OCI-M1 (cell line): ENCODE data around the gene MUC21.

Experiments used
- DNase-seq: peaks from one replicate; lab custom pipeline; 2025; lab: John Stamatoyannopoulos, UW

Gene MUC21

DNA sequence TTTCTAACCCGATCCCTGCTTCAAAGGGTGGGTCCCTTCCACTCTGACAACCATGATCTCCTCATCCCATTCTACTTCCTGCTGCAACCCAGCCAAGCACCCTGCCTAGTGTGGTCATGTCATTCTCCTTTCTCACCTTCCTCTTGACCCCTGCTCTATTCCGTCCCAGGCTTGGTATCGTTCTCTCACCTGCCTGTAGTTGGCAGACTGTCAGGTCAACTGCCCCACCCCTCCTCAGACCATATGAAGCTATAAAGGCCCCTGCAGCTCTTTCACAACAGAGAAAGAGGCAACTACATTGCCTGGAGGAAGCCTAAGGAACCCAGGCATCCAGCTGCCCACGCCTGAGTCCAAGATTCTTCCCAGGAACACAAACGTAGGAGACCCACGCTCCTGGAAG lies at the start of gene MUC21:
TSS of gene MUC21 (plus strand) at position 280 of the 400 bp plus-strand sequence. CDS start 241 bp downstream, outside the sequence.
- DNase-seq, result no peak

DNA sequence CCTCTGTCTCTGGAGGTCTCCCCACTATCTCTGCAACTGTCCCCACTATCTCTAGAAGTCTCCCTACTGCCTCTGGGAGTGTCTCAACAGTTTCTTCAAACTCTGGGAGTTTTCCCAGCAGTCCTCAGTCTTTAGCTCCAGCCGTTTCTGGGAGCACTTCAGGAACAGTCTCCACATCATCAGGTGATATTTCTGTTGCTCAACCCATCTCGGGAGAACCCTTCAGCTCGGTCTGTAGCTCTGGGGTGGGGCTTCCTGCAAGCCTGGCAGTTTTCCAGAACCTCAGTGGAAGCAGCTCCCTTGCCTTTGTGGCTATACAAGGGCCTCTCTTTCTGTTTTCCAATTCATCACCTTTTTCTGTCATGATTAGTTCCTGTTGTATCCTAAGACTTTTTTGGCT lies 48.5 kb upstream of the MUC21 start:
- DNase-seq, result peak; percentile 30

DNA sequence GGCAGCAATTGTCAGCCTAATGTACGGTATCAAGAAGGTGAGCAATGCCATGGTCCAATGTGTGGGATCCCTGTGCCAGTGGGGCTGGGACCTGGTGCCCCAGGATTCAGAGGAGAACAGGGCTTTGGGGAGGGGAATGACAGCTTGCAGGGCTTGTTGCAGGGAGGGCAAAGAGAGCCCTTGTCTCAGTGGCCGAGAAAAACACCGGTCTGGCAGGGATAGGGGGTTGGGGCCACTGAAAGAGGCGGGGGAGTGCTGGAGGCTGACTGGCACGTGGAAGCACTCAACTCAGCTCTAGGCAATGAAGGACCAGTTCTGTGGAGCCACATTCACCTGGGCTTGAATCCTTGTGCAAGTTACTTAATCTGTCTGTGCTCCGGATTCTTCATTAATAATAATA lies 46.3 kb upstream of the MUC21 start:
- DNase-seq, result no peak

DNA sequence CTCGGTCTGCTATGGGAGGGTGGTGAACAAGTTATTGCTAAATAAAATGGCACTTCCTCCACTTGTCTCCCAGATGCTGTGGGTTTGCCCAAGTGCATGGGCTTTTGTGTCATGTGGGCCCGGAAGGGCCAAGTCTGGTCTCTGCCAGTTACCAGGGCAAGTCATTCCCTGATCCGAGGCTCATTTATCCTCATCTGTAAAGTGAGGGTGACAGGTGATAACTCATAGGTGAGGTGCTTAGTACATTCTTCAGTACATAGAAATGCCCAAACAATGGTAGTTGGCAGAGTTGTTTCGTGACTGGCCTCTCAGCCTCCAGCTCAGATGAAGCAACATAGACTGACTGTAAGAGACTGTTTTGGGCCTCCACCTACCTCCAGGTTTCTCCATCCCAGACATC lies 44.8 kb upstream of the MUC21 start:
- DNase-seq, result no peak

DNA sequence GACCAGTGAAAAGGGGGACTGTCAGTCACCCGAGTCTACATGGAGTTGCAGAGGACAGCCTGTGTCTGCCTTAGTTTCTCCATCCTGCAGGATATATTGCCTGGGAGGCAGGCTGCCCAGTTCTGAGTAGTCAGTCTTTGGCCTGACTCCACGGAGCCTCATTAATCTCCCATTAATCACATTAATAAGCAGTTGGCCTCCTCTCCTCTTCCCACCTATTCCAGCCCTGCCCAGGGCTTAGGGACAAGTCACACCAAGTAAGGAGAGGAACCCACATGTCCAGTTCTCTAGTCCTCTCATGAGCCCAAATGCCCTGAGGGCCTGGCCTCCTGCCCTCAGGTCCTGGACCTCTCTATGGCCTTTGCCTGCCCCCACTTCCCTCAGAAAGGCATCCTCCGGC lies 44.0 kb upstream of the MUC21 start:
- no peak for DNase-seq

DNA sequence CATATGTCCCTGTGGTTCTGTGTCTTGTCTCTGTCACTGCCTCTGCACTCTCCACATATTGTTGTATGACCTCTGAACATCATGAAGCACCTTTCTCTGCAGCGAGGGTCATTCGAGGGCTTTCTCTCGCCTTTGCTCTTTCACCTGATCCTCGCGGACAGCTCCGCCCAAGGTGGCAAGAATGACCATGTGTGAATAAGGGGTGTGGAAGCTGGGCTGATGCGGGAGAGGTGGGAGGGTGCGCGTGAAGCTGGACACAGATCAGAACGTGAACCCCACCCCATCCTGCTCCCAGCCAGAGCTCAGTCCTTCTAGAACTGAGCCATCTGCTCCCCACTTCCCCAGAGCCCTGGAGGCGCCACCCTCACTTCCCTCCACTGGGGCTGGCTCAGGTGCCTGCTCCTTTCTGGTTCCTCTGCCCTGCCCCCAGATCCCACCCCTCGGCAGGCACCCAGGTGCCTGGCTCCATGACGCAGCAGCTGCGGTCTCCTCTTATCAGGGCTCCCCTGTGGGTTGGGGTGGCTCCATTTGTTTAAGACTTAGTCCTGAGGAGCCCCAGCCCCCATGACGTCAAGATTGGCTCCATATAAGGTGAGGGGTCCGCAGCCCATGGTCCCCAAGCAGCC lies 43.0 kb upstream of the MUC21 start, which contains the start of gene MUCL3:
TSS of gene MUCL3 (plus strand) at position 613 of the 626 bp plus-strand sequence. CDS start 27 bp downstream, outside the sequence.
- no peak for DNase-seq

DNA sequence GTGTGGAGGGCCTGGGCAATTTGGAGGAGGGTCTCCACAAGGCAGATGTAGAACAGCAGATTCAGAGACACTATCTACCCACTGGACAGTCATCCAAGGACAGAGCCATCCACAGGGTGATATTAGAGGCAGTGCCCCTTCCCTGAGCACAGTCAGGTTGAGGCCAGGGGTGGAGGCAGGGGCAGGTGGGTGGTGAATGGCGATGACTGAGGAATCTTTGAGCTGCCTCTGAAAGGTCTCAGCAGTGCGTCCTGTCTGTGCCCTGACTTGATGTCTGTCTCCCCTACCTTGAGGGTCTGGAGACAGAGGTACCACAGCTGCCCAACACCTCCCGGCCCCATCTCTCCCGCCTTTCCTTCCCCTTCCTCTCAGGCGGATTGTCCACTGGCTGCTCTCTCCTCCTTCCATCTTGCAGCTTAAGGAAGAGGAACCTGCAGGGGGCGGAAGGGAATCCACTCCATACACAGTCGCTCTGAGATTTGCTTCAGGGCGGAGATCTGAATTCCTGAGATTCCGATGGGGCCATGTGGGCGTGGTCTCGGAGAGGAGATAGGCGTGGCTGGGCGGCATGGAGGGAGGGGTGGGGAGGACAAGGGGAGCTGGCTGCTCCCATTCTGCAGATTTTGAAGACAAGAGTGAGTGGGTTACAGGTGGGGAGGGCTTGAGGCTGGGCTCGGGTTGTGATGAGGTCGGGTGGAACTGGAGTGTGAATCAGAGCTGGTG lies 41.0 kb upstream of the MUC21 start:
- DNase-seq, result peak; percentile 31

DNA sequence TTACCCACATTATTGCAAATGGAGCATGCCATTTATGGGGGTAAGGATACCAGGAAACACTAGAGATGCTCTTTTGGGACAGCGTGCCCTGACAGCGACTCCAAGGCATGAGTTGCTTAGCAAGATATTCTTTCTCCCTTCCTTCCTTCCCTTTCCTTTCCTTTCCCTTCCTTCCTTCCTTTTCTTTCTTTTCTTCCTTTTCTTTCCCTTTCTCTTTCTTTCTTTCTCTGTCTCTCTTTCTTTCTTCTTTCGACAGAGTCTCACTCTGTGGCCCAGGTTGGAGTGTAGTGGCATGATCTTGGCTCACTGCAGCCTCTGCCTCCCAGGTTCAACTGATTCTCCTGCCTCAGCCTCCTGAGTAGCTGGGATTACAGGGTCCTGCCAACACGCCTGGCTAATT lies 39.5 kb upstream of the MUC21 start:
- DNase-seq, result no peak

DNA sequence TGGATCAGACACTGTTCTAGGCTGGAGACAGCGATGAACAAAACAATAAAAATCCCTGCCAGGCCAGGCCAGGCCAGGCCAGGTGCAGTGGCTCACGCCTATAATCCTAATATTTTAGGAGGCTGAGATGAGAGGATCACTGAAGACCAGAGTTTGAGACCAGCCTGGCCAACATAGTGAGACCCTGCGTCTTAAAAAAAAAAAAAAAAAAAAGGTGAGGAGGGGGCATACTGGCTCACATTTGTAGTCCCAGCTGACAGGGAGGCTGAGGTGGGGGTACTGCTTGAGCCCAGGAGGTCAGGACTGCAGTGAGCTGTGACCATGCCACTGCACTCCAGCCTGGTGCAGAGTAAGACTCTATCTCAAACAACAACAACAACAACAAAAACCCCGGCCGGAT lies 38.2 kb upstream of the MUC21 start:
- DNase-seq, result no peak

DNA sequence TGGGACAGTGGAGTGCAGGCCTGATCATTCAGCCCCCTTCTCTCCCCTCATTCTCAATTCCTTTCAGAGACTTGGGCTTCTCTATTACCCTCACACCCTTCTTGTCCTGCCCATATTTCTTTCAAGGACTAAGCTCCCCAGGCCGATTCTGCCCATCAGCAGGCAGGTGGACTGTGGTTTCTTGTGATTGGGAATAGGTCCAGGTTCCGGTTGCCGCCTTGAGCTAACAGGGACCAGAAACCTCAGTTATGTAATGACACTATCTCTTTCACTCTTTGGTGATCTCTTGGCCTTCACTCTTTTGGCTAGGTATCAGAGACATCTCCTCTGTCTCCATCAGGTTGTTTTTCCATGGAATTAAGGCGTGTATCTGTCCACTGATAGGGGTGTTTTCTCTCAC lies 36.3 kb upstream of the MUC21 start:
- DNase-seq, result no peak

DNA sequence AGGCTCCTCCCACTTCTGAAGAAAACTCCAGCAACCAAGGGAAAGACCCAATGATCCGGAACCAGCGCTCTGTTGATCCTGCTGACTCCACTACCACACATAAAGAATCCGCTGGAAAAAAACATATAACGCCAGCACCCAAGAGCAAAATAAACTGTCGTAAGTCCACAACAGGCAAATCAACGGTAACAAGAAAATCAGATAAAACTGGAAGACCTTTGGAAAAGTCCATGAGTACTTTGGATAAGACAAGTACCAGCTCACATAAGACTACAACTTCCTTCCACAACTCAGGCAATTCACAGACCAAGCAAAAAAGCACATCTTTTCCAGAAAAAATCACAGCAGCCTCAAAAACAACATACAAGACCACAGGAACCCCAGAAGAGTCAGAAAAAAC lies 34.7 kb upstream of the MUC21 start:
- DNase-seq, result no peak

DNA sequence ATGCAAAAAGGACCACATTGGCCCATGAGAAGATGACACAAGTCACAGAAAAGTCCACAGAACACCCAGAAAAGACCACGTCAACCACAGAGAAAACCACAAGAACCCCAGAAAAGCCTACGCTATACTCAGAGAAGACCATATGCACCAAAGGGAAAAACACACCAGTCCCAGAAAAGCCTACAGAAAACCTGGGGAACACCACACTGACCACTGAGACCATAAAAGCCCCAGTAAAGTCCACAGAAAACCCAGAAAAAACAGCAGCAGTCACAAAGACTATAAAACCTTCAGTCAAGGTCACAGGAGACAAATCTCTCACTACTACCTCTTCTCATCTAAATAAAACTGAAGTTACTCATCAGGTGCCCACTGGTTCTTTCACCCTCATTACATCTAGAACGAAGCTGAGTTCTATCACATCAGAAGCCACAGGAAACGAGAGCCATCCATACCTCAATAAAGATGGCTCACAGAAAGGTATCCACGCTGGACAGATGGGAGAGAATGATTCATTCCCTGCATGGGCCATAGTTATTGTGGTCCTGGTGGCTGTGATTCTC lies 31.5 kb upstream of the MUC21 start:
- no peak for DNase-seq

DNA sequence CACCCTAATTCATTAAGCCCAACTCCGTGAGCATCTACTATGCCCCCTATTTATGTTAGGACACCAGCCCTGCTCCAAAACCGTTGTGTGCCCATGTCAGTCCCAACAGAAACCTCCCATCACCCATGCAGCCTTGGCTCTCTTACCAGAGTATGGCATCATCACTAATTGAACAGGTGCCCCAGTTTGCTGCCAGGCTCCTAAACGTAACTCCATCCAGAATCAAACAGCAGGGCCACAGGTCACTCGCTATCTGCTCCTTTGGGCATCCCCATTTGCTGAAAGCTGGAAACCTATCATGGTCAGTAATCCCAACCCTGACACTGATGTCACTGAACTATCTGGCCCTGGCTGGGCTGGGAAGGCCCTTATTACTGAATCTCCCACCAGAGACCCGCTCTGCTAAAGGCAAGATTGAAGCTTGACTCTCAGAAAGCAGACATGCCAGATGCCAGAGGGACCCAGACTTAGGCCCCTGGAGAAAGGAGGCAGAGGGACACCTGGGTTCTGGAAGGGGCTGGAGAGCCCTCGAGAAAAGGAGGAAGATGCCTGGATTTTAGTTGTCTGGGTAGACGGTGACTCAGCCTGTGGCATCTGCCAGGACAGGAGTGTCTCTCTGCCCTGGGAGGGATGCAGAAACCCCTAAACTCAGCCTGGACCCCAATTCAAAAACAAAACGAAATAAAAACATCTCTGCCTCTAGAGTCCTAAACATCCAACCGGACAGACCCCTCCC lies 28.7 kb upstream of the MUC21 start:
- no peak for DNase-seq

DNA sequence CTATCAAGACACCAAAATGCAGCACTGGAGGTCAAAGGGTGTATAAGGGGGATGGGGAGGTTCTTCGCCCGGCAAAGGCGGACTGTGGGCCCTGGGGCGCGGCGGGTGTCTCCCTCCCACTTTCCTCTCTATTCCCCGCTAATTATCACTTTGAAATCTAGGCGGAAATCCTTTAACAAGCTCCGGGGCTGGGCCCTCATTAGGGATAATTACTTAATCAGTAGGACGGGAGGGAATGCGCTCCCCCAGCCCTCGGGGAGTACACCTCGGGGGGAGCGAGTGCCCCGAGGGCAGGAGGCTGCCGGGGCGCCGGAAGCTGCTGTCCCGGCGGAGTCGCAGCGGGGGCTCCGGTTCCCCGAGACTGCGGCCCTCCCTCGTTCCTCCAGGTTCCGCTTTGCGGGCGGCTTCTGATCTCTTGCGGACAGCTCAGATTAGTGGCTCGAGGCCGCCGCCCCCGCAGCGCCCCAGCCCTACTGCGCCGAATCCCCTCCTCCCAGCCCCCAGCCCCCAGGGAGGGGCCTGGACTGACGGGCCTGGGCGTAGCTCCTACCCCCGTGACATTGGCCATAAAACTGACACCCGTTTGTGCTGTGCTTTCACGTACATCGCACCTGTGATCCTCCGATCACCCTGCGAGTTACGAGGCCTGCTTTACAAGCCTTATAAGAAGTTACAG lies 28.0 kb upstream of the MUC21 start:
- peak; percentile 83 for DNase-seq

DNA sequence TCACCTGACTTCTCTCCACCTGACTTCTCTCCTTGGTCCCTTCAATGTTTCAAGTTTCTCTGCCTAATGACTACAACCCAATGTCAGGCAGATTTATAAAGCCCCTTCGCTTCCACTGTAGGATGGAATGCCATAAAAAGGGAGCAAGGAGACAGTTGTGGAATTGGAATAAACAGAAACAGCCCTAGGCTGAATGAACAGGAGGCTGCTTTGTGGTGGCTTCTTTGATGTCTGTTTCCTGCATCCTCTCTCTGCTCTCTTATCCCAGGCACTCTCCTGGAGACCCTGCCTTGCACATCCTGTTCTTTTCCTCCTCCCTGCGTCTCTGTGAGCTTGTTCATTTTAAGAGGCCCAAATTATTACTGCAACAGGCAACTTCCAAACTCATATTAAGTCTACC lies 25.8 kb upstream of the MUC21 start:
- DNase-seq, result no peak

DNA sequence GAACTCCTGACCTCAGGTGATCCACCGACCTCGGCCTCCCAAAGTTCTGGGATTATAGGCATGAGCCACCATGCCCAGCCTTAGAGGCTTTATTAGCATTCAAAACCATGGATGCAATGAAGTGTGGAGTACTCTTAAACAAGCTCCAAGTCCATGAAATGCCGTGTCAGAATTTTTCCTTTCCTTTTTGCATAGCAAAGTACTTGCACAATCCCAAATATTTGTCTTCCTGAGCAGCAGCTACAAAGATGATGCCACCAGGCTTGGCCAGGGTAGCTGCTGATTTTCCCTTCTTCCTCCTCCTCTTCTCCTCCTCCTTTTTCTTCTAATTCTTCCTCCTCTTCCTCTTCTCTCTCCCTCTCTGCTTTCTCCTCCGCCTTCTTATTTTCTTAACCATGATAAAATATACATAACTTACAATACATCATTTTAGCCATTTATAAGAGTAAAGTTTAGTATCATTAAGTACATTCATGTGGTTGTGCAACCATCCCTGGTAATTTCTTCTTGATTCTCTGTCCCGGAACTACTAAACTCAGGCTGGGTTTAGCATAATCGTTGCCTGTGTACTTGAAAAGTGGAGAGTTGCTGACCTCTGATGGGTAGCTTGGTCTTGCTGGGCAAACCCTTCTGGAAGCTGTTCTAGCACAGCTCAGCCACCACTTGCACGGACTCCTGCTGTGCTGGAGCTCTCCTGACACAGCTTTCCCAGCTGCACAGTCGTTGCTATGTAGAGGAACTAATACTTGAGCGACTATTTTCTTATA lies 22.4 kb upstream of the MUC21 start:
- DNase-seq, result no peak

DNA sequence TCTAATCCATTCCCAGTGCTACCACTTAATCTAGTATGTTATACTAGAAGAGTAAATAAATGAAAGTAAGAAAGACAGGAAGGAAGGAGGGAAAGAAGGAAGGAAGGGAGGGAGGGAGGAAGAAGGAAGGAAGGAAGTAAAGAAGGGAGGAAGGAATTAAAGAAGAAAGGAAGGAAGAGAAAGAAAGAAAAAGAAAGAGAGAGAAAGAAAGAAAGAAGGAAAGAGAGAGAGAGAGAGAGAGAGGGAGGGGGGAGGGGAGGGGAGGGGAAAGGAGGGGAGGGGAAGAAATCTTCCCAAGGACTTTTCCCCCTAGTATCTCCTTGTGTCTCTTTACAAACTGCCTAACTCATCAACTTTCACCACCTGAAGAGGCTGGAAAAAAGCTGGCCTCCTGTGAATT lies 20.8 kb upstream of the MUC21 start:
- no peak for DNase-seq

DNA sequence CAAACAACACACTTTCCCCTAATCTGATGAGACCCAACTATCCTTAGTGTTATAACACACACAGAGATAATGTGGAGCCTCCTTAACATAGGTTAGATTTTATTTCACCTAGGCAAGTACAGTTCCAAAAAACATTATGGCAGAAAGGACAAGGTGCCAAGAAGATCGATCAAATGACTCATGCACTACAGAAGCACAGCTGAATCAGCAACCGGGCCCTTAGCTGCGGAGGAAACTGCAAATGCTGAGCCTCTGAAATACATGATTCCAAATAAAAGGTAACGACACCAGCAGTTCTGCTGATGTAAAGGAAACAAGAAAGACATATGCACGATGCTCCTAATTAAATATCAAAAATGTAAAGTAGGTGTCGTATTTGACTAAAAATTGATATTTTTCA lies 19.9 kb upstream of the MUC21 start:
- no peak for DNase-seq

DNA sequence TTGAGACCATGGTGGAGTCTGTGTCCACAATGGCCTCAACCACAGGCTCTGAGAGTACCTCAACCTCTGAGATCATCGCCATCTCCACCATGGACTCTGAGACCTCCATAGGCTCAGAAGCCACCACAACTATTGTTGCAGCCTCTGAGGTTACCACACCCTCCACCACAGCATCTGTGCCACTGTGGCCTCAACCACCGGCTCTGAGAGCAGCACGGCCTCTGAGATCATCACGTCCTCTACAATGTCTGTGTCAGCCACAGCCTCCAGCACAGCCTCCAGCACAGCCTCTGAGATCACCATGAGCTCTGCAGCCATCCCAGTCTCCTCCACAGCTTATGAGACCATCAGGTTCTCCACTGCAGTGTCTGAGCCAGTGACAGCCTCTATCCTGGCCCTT lies 19.4 kb upstream of the MUC21 start:
- no peak for DNase-seq

DNA sequence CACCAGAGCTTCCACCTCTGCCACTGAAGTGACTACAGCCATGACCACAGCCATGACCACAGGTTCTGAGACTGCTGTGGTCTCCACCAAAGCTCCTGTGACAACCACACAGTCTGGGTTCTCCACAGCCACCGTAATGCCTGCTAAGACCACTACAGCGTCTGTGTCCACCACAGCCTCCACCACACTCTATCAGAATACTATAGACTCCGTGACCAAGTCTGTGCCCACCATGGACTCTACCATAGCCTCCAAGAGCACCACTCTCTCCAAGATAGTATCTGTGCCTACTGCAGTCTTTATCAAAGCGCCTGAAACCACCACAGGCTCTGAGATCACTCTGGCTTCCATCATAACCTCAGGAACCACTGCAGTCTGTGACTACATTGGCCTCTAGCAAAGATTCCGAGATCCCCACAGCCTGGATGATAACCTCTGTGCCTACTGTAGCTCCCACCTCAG lies 18.3 kb upstream of the MUC21 start:
- DNase-seq, result no peak

DNA sequence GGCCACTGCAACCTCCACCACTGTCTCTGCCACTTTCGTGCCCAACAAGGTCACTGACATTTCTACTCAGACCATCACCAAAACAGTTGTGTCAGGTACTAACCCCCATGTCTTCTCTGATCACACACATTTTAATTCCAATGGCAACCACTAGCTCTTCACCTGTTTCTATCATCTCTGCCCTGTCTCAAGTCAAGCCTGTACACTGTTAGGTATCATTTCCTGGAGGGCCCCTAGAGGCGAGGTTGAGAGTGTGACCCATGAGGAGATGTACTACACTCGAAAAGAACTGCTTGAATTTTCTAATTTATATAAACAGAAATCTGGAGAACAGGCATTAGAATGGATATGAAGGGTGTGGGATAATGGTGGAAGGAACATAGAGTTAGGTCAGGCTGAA lies 17.4 kb upstream of the MUC21 start:
- DNase-seq, result no peak
